Fibroblast of skin of left biceps (primary cell): Measurements from ENCODE around the gene ASMT.
"Not testable (repeated sequence)": the region's sequence is repeated elsewhere in the genome, so short reads cannot be mapped to it uniquely, and the experiment has no call there.

ENCODE experiments used
- DNase-seq, 2 experiments: peaks; one replicate each; pipeline ENCODE4 v3.0.0-alpha.2; 2013; ENCODE audit warnings: low read depth in 2 of 2

ASMT gene, protein sequence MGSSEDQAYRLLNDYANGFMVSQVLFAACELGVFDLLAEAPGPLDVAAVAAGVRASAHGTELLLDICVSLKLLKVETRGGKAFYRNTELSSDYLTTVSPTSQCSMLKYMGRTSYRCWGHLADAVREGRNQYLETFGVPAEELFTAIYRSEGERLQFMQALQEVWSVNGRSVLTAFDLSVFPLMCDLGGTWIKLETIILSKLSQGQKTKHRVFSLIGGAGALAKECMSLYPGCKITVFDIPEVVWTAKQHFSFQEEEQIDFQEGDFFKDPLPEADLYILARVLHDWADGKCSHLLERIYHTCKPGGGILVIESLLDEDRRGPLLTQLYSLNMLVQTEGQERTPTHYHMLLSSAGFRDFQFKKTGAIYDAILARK

DNA sequence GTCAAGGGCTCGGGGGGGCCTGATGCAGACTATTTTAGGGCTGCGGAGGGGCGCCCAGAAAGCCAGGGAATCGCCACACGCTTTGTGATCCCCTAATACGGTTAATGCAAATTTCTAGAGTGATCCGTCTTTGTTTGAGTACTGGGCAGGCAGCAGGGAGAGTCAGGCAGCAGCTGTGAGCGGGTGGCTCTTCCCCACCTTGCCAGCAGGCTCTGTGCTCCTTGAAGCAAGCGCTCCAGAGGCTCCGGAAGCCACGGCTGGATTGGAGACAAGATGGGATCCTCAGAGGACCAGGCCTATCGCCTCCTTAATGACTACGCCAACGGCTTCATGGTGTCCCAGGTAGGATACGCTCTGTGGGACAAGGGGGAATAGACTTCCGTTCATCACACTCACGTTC is at the start of gene ASMT:
ASMT (plus strand) TSS at position 133 of the 400 bp plus-strand sequence; CDS start at position 274, 141 bp downstream.
- no peak for DNase-seq

DNA sequence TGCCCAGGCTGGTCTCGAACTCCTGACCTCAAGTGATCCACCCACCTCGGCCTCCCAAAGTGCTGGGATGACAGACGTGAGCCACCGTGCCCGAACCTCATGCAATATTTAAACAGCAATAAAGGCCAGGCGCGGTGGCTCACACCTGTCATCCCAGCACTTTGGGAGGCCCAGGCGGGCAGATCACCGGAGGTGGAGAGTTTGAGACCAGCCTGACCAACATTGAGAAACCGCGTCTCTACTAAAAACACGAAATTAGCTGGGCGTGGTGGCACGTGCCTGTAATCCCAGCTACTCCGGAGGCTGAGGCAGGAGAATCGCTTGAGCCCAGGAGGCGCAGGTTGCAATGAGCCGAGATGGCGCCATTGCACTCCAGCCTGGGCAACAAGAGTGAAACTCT is 40.7 kb upstream of the ASMT start:
- not testable (repeated sequence) for DNase-seq

DNA sequence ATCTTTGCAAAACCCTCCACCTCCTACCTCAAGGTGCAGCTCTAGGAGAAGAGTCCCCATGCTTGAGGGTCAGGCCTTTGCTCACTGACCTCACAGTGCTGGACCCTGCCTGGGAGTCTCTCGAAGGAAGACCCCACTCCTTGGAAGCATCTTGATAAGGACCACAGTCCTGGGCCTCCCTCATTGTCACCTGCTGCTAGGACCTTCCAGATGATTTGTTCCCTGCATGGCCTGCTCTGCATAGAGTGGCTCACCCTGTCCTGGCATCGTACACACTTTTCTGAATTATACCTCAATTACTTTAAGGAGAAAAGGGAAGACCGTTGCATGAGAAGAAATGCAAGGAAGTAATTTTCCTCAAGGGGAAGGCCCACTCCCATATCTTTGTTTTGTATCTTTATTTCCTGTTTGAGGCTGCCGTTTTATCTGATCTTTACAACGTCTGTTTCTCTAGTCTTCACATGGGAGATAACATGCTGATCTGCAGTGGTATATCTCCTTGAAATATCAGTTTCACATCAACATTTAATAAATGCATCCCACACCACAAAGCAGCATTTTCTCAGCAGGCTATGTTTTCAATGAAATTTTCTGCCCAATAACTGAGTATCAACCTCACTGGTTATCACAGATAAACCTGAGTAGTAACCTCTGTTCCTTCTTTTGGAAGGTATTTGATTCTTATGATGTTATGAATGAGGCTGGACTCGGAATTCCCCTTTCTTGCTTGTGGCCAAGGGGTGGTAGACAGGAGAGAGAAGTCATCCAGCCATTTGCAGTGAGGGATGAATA is 38.5 kb upstream of the ASMT start:
- DNase-seq = no peak

DNA sequence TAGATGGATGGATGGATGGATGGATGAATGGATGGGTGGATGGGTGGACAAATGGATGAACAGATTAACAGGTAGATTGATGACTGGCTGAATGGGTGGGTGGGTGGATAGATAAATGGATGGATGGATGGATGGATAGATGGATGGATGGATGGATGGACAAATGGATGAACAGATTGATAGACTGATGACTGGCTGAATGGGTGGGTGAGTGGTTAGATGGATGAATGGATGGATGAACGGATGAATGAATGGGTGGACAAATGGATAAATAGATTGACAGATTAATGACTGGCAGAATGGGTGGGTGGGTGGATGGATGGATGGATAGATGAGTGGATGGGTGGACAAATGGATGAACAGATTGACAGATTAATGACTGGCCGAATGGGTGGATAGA is 37.0 kb upstream of the ASMT start:
- no peak for DNase-seq

DNA sequence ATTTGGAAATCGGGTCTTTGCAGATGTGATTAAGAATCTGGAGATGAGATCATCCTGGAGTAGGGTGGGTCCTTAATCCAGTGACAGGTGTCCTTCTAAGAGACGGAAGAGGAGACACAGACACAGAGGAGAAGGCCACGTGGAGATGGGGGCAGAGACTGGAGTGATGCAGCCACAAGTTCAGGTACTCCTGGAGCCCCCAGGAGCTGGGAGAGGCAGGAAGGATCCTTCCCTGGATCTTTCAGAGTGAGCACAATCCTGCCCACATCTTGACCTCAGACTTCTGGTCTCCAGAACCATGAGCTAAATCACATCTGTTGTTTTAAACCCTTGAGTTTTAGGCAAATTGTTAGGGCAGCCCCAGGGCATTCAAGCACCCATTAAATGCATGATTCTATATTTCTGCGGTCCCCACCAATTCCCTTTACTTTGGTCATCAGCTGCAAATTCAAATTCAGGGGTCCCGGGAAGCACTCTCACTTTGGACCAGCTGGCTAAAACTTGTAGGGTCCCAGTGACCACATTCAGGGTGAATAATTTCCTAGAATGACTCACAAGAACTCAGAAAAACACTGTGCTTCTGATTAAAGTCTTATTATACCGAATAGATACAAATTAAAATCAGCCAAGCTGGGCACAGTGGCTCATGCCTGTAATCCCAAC is 36.2 kb upstream of the ASMT start:
- no peak for DNase-seq

DNA sequence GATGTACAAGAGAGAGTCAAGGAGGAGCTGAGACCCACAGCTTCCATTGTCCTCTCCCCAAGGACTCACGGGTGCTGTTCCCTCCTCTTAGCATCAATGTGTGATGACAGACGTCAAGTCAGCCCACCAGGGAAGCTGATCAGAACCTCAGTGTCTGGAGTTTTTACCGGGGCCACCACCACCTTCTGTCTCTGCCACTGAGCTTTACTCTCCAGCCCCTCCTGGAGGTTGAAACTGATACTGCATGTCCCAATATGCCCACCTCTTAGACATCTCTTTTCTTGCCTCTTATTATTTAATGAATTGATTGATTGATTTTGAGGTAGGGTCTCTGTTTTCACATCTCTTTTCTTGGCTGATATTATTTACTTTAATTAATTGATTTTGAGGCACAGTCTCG is 33.7 kb upstream of the ASMT start:
- no peak for DNase-seq

DNA sequence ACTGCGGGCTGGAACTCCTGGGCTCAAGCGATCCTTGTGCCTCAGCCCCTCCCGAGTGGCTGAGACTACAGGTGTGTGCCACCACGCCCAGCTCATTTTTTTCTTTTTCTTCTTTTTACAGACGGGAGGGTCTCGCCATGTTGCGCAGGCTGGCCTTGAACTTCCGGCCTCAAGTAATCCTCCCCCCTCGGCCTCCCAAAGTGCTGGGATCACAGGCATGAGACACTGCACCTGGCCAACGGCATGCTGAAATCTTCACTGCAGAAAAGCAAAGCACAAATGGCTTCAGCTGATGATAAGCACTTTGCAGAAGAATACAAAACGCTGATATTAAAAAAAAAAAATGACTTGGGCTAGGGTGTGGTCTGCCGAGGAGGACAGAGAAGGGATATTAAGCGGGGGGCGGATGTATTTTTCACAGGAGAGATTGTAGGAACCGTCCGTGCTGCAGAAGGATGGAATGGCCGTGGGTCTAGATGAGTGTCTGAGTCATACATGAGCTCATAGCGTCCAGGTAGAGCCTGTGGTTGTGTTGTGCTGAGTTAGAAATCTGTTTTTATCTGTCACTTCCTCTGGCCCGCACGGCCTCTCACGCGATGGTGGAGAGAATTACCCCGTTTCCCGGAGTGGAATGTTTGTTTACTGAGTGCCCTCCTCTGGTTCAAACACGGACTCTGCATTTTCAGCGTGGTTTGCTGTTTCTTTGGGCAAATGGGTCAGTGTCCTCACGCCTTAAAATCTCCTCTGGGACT is 32.0 kb upstream of the ASMT start:
- no peak for DNase-seq

DNA sequence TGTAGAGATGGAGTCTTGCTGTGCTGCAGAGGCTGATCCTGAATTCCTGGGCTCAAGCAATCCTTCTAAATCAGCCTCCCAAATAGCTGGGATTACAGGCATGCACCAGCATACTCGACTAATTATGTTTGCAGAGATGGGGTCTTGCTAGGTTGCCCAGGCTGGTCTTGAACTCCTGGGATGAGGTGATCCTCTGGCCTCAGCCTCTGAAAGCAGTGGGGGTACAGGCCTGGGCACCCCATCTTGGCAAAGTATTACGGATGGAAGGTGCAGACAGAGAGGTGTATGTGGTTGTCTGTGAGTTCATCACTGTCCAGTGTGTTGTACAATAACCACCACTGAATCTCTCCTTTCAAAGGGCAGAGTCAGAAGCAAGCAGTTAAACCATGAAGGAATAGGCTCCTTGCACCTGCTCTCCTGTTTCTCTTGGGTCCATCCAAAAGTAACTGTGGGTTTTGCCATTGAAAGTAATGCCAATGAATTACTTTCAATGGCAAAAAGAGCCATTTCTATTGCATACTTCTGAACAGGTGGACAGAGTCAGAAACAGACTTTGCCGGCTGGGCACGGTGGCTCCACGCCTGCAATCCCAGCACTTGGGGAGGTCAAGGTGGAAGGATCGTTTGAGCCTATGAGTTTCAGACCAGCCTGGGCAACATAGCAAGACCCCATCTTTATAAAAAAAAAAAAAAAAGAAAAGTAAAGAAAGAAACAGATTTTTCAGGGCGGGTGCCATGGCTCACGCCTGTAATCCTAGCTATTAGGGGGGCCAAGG is 30.4 kb upstream of the ASMT start:
- DNase-seq = no peak

DNA sequence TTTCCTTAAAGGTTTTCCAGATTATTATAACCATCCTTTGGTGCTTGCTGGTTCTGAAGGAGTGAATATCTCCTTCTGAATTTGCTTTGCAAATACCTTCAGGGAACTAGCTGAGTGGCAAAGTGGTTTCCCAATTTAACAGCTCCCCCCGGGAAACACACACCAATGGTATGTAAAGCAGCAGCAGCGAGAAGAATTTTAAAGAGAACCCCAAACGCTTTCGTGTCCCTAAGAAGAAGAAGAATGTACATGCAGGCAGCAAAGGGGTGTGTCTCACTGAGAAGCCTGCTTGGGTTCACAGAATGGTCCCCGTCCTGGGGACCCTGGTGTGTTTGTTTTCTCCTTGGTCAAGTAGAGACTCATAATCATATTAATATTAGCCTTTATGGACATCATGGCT is 27.7 kb upstream of the ASMT start:
- no peak for DNase-seq

DNA sequence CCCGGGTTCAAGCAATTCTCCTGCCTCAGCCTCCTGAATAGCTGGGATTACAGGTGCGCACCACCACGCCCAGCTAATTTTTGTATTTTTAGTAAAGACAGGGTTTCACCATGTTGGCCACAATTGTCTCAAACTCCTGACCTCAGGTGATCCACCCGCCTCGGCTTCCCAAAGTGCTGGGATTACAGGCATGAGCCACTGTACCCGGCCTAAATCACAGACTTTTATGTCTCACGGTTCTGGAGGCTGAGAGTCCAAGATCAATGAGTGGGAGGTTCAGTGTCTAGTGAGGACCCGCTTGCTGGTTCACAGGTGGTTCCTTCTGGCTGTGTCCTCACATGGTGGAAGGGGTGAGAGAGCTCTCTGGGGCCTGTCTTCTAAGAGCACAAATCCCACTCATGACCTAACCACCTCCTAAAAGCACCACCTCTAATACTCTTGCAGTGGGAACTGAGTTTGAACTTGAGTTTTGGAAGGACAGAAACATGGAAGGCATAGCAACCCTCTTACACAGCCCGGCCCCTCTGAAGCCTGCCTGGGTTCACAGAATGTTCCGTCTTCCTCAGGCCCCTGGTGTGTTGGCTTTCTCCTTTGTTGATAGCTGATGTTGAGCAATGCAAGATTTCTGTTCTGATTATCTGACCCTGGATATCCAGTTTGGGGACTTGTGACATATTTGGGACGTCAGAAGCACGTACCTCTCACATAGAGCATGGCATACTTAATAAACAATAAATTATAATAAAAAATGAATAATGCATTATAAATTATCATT is 25.3 kb upstream of the ASMT start:
- DNase-seq = no peak

DNA sequence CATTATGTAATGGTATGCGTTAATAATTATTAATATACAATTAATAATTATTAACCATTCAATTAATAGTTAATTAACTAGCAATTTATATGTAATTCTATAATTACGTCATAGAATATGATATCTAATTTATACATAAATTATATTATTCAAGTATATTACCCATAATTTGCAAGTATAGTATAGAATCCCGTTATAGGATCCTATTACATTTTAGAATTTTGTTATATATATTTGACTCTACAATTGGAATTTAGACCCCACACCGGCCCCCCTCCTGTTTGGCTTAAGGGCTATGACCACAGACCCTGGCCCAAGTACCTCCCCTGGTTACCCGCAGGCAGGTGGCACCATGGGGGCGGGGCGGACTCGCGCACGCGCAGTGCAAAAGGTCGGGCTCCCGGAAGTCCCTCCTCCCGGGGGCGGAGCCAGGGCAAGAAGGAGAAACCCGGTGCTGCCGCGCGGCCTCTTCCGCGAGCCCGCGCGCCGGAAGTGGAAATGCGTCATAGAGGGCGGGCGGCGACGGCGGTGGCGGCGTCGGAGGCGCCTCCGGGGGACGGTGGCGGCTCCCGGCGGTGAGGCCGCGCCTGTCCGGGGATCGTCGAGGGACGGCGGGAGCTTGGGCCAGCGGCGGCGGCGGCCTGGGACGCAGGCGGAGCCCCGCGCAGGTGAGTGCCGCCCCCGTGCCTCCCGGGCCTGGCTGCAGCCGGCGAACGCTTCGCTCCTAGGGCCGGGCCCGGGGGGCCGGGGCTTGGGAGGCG is 23.6 kb upstream of the ASMT start, which contains the start of gene AKAP17A:
AKAP17A (plus strand) TSS at position 503 of the 761 bp plus-strand sequence. CDS start 1,859 bp downstream, outside the sequence.
- peak; percentile 81 to 84 for DNase-seq

DNA sequence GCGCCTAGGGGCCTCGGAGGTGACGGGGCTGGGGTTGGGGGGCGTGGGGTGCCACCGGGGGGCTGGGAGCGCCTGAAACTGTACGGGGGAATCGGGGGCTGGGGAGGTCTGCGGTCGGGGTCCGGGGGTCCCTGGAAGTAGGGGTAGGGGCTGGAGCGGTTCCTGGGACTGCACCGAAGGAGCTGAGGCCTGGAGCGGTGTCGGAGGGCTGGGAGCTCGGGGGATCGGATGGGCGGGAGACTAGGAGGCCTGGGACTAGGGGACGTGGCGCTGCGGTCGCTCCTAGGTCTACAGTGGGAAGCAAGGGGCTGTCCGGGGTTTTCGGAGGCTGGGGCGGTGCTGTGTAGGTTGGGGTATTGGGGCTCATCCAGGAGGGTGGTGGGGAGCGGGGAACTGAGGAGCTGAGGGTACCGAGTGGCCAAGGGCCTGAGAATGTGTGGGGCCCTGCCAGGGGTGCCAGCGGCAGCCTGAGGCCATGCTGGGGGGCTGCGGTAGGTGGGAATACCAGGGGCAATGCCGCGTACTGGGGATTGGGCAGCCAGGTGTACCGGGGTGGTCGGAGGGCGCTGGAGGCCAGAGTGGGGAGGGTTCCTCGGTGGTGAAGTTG is 22.9 kb upstream of the ASMT start:
- no peak for DNase-seq

DNA sequence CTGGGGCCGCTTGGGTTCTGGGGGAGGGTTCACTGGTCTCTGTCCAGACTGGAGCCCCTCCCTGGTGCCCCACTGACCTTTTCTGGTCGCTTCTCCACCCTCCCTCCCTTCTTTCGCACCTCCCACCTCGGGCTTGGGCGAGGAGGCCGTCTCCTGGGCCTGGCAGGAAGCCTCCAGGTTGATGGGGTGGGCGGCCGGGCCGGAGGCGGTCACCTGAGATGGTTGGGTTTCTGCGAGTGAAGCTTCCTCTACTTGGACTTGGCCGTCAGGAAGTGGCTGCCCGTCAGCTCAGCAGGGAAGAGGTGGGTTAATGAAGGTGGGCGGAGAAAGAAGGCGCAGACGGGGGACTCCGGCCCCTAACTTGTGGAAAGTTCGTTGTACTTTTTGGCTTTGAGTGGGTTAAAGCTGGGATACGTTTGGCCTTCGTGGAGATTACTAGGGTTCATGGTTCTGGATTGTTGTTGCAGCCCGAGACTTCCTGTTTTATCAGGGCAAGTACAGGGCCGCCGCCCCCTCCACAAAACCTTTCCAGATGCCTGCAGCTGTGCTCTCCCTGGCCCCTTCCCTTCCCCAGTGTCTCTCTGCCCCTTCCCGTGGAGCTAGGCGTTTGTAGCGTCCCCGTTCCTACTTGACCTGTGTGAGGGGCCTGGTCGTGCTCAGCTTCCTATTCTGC is 22.3 kb upstream of the ASMT start:
- no peak for DNase-seq

DNA sequence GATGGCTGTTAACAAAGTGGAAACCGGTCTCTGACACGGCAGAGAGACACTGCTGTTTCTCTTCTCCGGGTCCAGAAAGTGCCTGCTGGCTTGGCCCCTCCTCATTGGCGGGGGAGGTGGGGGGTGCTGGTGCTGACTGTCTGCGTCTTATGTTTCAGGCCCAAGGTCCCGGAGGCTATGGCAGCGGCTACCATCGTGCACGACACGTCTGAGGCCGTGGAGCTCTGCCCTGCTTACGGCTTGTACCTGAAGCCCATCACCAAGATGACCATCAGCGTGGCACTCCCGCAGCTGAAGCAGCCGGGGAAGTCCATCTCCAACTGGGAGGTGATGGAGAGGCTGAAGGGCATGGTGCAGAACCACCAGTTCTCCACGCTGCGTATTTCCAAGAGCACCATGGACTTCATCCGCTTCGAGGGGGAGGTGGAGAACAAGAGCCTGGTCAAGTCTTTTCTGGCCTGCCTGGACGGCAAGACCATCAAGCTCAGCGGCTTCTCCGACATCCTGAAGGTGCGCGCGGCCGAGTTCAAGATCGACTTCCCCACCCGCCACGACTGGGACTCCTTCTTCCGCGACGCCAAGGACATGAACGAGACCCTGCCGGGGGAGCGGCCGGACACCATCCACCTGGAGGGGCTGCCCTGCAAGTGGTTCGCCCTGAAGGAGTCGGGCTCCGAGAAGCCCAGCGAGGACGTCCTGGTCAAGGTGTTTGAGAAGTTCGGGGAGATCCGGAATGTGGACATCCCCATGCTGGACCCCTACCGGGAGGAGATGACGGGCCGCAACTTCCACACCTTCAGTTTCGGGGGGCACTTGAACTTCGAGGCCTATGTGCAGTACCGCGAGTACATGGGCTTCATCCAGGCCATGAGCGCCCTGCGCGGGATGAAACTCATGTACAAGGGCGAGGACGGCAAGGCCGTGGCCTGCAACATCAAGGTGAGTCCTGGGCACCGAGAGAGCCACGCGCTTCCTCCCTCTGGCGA is 21.3 kb upstream of the ASMT start:
- no peak for DNase-seq

DNA sequence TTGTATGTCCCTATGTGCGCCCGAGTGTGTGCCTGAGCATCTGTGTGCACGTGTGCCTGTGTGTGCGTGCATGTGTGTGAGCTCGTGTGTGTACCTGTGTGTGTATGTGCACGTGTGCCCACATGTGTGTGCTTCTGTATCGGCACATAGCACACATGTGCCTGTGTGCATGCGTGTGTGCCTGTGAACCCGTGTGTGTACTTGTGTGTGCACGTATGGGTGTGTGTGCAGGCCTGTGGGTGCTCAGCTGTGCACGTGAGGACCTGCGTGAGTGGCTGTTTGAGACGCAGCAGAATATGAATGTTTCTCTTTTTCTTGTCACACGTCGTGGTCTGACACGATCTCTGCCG is 19.2 kb upstream of the ASMT start:
- no peak for DNase-seq

DNA sequence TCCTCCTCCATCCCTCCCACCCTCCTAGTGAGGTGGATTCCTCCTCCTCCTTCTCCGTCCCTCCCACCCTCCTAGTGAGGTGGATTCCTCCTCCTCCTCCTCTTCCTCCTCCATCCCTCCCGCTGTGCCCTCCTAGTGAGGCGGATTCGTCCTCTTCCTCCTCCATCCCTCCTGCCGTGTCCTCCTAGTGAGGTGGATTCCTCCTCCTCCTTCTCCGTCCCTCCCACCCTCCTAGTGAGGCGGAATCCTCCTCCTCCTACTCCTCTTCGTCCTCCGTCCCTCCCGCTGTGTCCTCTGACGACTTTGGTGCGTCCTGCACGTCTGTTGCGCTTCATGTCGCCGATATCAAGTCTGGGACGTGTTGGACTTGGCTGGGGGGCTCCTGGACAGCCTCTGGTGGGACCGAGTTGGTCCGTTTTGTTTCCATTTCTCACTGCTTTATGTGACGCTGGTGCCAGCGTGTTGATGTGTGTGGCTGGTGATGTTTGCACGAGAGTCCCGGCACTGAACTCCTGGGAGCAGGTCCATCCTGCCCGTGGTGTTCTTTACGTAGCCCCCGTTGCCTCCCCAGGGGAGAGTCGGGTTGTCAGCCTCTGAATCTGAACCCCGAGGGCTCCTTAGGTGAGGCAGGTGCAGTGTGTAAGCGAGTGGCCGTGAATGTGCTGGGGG is 18.0 kb upstream of the ASMT start:
- DNase-seq = no peak
